HCT116 (cell line): ENCODE results near the gene SCARB1. TPM values are rescaled to one million over a fixed set of nuclear protein-coding genes. Genes with fewer than 3 reads are reported as not detected.
A peak's percentile ranks its signal among the peaks of the same experiment; 100 is the strongest.

Experiments
- ATAC-seq: fragments of 200-7000 bp; cut with Tn5 transposase; 2 replicates; pipeline ENCODE4 v1.9.1; 2020; ENCODE audit warnings: mild to moderate bottlenecking, moderate library complexity
- BruUV-seq: library from RNA; stranded (reverse); fragments of 400-500 nt; replicated peaks from 2 replicates; lab custom pipeline; 2021; lab: Mats Ljungman, UMichigan
- CTCF ChIA-PET: fragments of 300-600 bp; sonication (Branson Sonifier 250); formaldehyde crosslinking; loops from one replicate; lab custom pipeline; 2021; ENCODE audit warnings: antibody characterized with exemption; lab: Charles Lee
- POLR2A ChIA-PET: fragments of 300-600, 350-600 bp; sonication (Branson Sonifier 250); formaldehyde crosslinking; loops from one replicate; lab custom pipeline; 2021; ENCODE audit warnings: antibody characterized with exemption; lab: Charles Lee
- RAD21 ChIA-PET, 2 experiments: fragments of 300-600 bp; sonication (Branson Sonifier 250); formaldehyde crosslinking; loops; one replicate each; lab custom pipeline; 2023; ENCODE audit warnings: low total read pairs in 2 of 2; ENCODE audit not compliant: uncharacterized antibody in 2 of 2, unreplicated experiment in 2 of 2, low non-redundant PET in 1 of 2; lab: Charles Lee
- DNase-seq: peaks from one replicate; pipeline ENCODE4 v3.0.0-alpha.2; 2010; ENCODE audit warnings: low read depth, low spot score
- H2AFZ ChIP-seq: fragments of 200-600 bp; shearing (Covaris generic), sonication (generic); 2 replicates; pipeline ENCODE4 v1.6.1; 2017; ENCODE audit warnings: low read depth, mixed run types, mixed read lengths, antibody characterized with exemption, low read length; ENCODE audit not compliant: poor library complexity, severe bottlenecking
- H3K27ac ChIP-seq: 2 replicates; pipeline ENCODE4 v1.5.1; 2012; ENCODE audit warnings: low read depth, low read length
- H3K27me3 ChIP-seq: fragments of 200-600 bp; sonication (generic); 2 replicates; pipeline ENCODE4 v1.6.1; 2016; ENCODE audit warnings: mixed run types, low read length, mixed read lengths; ENCODE audit not compliant: insufficient read depth
- H3K36me3 ChIP-seq, 2 experiments: fragments of 200-500 bp in 1 of 2; fragments of 200-600 bp in 1 of 2; sonication (Bioruptor generic) in 1 of 2; sonication (generic) in 1 of 2; 2 replicates each; pipeline versions ENCODE4 v1.5.1 to v1.6.1; 2014 to 2016; ENCODE audit warnings: low read length in 2 of 2, inconsistent platforms in 1 of 2, mixed read lengths in 1 of 2, mixed run types in 1 of 2; ENCODE audit not compliant: insufficient read depth in 2 of 2, control insufficient read depth in 1 of 2
- H3K4me1 ChIP-seq, 2 experiments: fragments of 200-600 bp in 1 of 2; sonication (generic) in 1 of 2; 2 replicates each; pipeline versions ENCODE4 v1.5.1 to v1.6.1; 2012 to 2017; ENCODE audit warnings: low read length in 2 of 2, inconsistent platforms in 1 of 2, mild to moderate bottlenecking in 1 of 2, mixed read lengths in 1 of 2, mixed run types in 1 of 2, moderate library complexity in 1 of 2; ENCODE audit not compliant: insufficient read depth in 2 of 2, control insufficient read depth in 1 of 2
- H3K4me2 ChIP-seq: fragments of 200-600 bp; sonication (generic); 2 replicates; pipeline ENCODE4 v1.6.1; 2017; ENCODE audit warnings: mixed run types, low read length, mixed read lengths
- H3K4me3 ChIP-seq, 2 experiments: fragments of 200-600 bp in 1 of 2; sonication (generic) in 1 of 2; replicated peaks in 1 of 2; 2 replicates each; pipeline ENCODE4 v1.5.1; 2011 to 2016; ENCODE audit warnings: low read length in 2 of 2, control low read depth in 1 of 2, low read depth in 1 of 2, mild to moderate bottlenecking in 1 of 2, mixed read lengths in 1 of 2, mixed run types in 1 of 2
- H3K79me2 ChIP-seq: fragments of 200-600 bp; sonication (generic); 2 replicates; pipeline ENCODE4 v1.6.1; 2017; ENCODE audit warnings: mild to moderate bottlenecking, mixed run types, low read length, moderate library complexity, mixed read lengths; ENCODE audit not compliant: insufficient read depth
- H3K9ac ChIP-seq: fragments of 200-600 bp; sonication (generic); 2 replicates; pipeline ENCODE4 v1.6.1; 2016; ENCODE audit warnings: low read length, mixed read lengths
- H3K9me2 ChIP-seq: fragments of 200-600 bp; sonication (generic), shearing (Covaris generic); 2 replicates; pipeline ENCODE4 v1.6.1; 2017; ENCODE audit warnings: mixed run types, mild to moderate bottlenecking, moderate library complexity; ENCODE audit not compliant: insufficient read depth
- H3K9me3 ChIP-seq, 2 experiments: fragments of 200-500 bp in 1 of 2; fragments of 200-600 bp in 1 of 2; sonication (Bioruptor generic) in 1 of 2; sonication (generic) in 1 of 2; 2 replicates each; pipeline ENCODE4 v1.6.1; 2014 to 2017; ENCODE audit warnings: low read length in 2 of 2, mixed read lengths in 2 of 2, inconsistent platforms in 1 of 2, low read depth in 1 of 2, mild to moderate bottlenecking in 1 of 2, mixed run types in 1 of 2, moderate library complexity in 1 of 2; ENCODE audit not compliant: control insufficient read depth in 1 of 2, insufficient read depth in 1 of 2
- H4K20me1 ChIP-seq: fragments of 200-600 bp; sonication (generic), shearing (Covaris generic); 2 replicates; pipeline ENCODE4 v1.6.1; 2017; ENCODE audit warnings: mixed run types, mild to moderate bottlenecking, moderate library complexity; ENCODE audit not compliant: insufficient read depth
- CTCF ChIP-seq, 3 experiments: fragments of 200-600 bp in 1 of 3; sonication (generic) in 1 of 3; IDR thresholded peaks in 2 of 3; conservative IDR thresholded peaks in 1 of 3; 2 replicates each; pipeline ENCODE4 v1.5.1; 2012 to 2017; ENCODE audit warnings: low read depth in 2 of 3, low read length in 2 of 3, antibody characterized with exemption in 1 of 3, borderline replicate concordance in 1 of 3, control low read depth in 1 of 3, mild to moderate bottlenecking in 1 of 3, mixed read lengths in 1 of 3, mixed run types in 1 of 3, moderate library complexity in 1 of 3; ENCODE audit not compliant: insufficient read depth in 1 of 3
- MAX ChIP-seq: IDR thresholded peaks from 2 replicates; pipeline ENCODE4 v1.6.1; 2012
- POLR2AphosphoS5 ChIP-seq: IDR thresholded peaks from 2 replicates; pipeline ENCODE4 v1.6.1; 2011; ENCODE audit warnings: mild to moderate bottlenecking, low read depth, low read length, moderate library complexity
- SIN3A ChIP-seq: IDR thresholded peaks from 2 replicates; pipeline ENCODE4 v1.6.1; 2012; ENCODE audit warnings: low read depth
- SP1 ChIP-seq: IDR thresholded peaks from 2 replicates; pipeline ENCODE4 v1.6.1; 2012; ENCODE audit warnings: low read depth
- YY1 ChIP-seq: IDR thresholded peaks from 2 replicates; pipeline ENCODE4 v1.6.1; 2011; ENCODE audit warnings: low read length, low read depth, moderate library complexity, mild to moderate bottlenecking; ENCODE audit not compliant: insufficient replicate concordance; ENCODE audit errors: extremely low read depth
- intact Hi-C: fragments of 100-400 bp; cut with micrococcal nuclease; formaldehyde crosslinking; loops from 2 replicates; pipeline ENCODE4 v1.10.0; 2022
- total RNA-seq: library from RNA; stranded (reverse); gene quantifications from one replicate; pipeline ENCODE4 v1.2.1, GENCODE V29; 2021; ENCODE audit not compliant: unreplicated experiment

The SCARB1 gene
- total RNA-seq, 1 experiment from 2014 or later: 95.5 TPM

GRCh38 chr12:124906606-124907261 lies 43.1 kb upstream of the SCARB1 start:
- DNase-seq (peak; percentile 94), ATAC-seq (peak; percentile 55)
- Histone ChIP-seq H3K4me3 (no peak overlapping the region), H3K9me3 (no peaks in the 10 kb centered on the region), H3K36me3 (peaks cover 9 to 11% of the 10 kb centered on the region in 2 experiments; a peak in 3 of 4 replicates), H3K9ac (no peak overlapping the region; the same call in 1 of the 2 replicates), H3K79me2 (peaks cover 17% of the 10 kb centered on the region), H3K4me2 (peak overlapping the region; percentile 42), H2AFZ (no peak overlapping the region), H3K27me3 (no peaks in the 10 kb centered on the region), H4K20me1 (peaks cover 20% of the 10 kb centered on the region; the same call in 1 of the 2 replicates), H3K9me2 (no peaks in the 10 kb centered on the region), H3K27ac (peak overlapping the region; percentile 26; the same call in 1 of the 2 replicates), H3K4me1 (peaks cover 38 to 55% of the 10 kb centered on the region in 2 experiments)
- RAD21 ChIA-PET: interaction anchor here (0.9 to 1.8 kb wide), 3 partner anchors 32 to 34 kb away, joined by 4 to 6 read pairs (median 5); no protein-coding TSS in a partner anchor
- POLR2A ChIA-PET: interaction anchor here (1.0 to 3.2 kb wide), 6 partner anchors 8 to 32 kb away, joined by 3 to 18 read pairs (median 4); partner anchors contain the start of gene UBC
- CTCF ChIA-PET: interaction anchor here (0.7 to 3.9 kb wide), 9 partner anchors 12 to 296 kb away, joined by 3 to 44 read pairs (median 8); no protein-coding TSS in a partner anchor
- intact Hi-C loops: loop anchor here (2.0 to 10.0 kb wide), 2 partner anchors 32 to 498 kb away; no protein-coding TSS in a partner anchor
- no TSS peak for BruUV-seq
- TF ChIP-seq YY1 (peak; percentile 34), POLR2AphosphoS5 (no peak), CTCF (IDR thresholded peaks at IDR 0.05 in 2 of 3, conservative IDR thresholded peaks at IDR 0.05 in 1 of 3; ENCODE audit: borderline replicate concordance in 1 of 3, insufficient read depth in 1 of 3, low read depth in 2 of 3, low read length in 2 of 3) (peak in 2 of 3 experiments; percentile 95 to 99; a peak in 4 of 6 replicates), MAX (no peak), SIN3A (no peak), SP1 (no peak)
